Activated CD8-positive, alpha-beta memory T cell treated with anti-CD3 and anti-CD28 coated beads for 36 hours (primary cell): ENCODE data around the gene SUSD5. TPM values are rescaled to one million over a fixed set of nuclear protein-coding genes. Genes with fewer than 3 reads are reported as not detected.
"Not testable (repeated sequence)": the region's sequence is repeated elsewhere in the genome, so short reads cannot be mapped to it uniquely, and the experiment has no call there.

Experiments
- CTCF ChIA-PET: fragments of 350-600 bp; sonication (Branson Sonifier 250); formaldehyde crosslinking; loops from one replicate; lab custom pipeline; 2021; ENCODE audit warnings: antibody characterized with exemption; lab: Charles Lee
- POLR2A ChIA-PET: fragments of 350-600 bp; sonication (Branson Sonifier 250); formaldehyde crosslinking; loops from one replicate; lab custom pipeline; 2021; ENCODE audit warnings: antibody characterized with exemption; lab: Charles Lee
- total RNA-seq, 2 experiments: library from RNA; stranded (reverse); gene quantifications; one replicate each; pipeline ENCODE4 v1.2.3, GENCODE V29; 2021

SUSD5 gene
- total RNA-seq, 2 experiments from 2014 or later, result not detected

DNA sequence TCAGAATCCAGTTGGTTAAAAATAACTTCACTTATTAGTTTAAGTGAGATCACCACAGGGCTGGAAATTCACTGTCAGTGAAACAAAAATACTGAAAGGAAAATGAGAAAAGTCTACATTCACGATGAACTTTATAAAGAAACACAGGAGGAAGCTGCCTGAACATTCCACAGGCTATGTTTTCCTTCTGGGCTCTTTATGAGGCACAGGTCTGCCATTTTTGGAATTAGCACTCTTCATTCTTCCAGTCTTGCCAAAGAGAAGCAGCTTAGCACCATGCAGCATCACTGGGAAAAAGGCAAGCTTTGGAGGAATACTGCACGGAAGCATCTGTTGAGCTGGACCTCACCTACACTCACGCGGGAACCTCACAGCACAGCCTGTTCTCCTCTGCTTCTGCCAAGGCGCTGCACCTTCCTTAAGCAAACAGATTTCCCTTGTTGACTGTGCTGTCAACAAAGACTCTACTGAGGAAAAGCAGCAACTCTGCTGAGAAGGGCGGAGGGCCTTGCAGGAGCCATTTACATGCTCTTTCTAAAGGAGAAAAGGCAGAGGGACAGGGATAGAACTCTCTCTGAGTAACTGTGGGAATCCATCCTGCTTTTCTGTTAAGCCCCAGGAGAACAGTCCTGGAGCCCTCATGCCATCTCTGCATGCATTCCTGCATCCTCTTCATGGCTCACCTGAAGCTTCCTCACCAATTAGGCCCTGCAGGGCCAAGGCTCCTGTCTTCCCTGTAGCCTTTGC lies 15.7 kb downstream of the SUSD5 start:
- ChIA-PET POLR2A (no interaction called here), CTCF (no interaction called here)

DNA sequence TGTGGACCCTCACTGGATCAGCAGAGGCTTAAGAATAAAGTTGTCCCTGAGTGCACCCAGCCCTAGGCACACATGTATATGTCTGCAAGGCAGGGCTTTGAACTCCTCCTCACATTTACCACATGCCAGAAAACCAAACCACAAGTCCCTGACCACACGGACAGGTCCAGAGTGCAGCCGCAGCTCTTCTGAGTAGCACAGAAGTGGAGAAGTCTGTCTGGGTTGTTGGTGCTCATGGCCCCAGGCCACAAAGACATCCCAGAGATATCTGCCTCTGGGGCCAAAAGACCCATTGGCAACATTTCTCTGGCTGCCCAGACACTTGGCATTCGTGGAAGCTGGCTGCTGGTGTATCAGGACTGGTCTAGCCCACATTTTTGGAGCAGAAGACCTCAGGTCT lies 17.4 kb downstream of the SUSD5 start:
- ChIA-PET CTCF (no interaction called here), POLR2A (no interaction called here)

DNA sequence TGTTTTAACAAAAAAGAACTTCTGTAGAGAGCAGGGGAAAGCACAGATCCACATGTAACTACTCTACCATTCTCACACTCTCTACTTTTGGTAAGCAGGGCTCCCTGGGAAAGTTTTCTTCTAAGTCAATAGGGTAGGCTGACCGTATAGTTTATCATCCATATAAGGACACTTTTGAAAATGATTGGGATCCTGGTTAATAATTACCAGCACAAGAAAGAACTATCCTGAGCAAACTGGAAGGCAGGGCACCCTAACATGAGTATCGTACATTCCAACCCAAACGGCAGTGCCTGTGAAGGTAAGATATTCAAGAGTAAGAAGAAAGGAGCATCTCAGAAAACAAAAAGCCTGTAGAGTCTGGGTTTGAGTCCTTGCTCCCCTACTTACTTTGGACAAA lies 22.1 kb downstream of the SUSD5 start:
- CTCF ChIA-PET, result interaction anchor here (0.9 kb wide), 1 partner anchor 16 kb away, joined by 3 read pairs; no protein-coding TSS in a partner anchor
- POLR2A ChIA-PET, result no interaction called here

DNA sequence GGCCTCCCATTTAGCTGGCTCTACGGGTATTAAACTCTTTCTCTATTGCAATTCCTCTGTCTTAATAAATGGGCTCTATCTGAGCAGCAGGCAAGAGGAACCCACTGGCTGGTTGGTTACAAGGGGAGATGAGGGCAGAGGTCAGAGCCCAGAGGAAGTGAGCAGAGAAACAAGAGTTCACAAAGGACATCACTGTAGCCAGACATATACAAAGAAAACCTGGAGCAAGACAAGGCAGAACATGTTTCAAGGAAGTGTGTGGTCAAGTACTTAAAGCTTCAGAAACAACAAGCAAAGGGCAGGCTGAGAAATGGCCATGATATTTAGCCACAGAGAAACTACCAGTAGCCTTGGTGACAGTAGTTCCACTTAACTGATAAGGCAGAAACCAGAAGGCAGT lies 24.3 kb downstream of the SUSD5 start:
- POLR2A ChIA-PET, result no interaction called here
- CTCF ChIA-PET, result no interaction called here

DNA sequence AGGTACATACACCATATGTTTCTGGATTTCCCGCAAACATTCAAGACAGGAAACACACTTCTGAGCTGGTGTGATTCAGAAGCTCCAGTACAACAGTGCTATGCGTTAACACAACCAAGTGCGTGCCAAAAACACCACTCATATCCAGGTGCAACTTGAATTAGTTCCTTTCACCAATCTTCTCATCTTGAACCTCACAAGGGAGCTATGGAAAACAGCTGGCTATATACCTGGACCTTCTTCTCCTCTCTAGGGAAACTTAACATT lies 31.3 kb downstream of the SUSD5 start:
- ChIA-PET CTCF (no interaction called here), POLR2A (no interaction called here)

DNA sequence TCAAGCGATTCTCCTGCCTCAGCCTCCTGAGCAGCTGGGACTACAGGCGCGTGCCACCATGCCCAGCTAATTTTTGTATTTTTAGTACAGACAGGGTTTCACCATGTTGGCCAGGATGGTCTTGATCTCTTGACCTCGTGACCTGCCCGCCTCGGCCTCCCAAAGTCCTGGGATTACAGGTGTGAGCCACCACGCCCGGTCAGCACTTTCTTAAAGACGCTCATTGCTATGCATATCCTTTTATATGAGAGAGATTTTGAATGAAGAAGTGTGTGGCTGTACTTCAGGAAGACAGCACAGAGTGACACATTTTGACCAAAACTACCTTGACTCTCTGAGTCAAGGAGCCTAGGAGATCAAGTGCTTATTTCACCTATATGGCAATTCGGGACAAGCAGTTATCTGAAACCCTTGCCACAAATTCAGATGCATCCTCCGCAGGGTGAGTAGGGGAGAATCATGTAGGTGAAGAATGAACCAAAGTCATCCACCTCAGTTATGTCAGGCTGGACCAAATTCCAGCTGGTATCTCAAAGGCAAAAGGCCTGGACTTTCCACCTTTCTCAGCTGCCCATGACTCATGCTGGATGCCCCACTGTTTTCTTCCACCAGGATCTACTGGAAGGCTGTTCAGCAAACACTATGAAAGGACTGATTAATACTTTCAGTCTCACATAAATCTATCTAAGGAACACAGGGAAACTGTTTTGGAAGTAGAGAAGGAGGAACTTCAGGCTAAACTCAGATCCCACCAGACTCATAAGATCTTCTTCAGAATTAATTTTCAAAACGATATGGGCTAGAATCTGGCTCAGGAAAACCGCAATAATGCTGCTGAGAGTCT lies 31.9 kb downstream of the SUSD5 start:
- ChIA-PET CTCF (no interaction called here), POLR2A (no interaction called here)

DNA sequence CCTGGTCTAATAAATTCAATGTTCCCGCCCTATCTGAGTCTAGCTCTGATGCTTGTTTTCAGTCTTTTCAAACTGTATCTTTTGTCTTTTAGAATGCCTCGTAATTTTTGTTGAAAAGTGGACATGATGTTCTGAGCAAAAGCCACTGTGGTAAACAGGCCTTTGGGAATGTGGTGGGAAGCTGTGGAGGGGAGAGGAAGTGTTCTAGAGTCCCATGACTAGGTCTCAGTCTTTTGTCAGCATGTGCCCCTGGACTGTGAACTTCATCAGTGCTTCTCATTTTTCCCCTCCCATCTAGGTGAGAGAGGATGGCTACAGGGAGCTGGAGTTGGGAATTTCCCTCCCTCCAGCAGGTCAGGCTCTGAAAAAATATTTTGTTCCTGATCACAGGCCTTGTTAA lies 33.7 kb downstream of the SUSD5 start:
- POLR2A ChIA-PET, result no interaction called here
- CTCF ChIA-PET, result no interaction called here

DNA sequence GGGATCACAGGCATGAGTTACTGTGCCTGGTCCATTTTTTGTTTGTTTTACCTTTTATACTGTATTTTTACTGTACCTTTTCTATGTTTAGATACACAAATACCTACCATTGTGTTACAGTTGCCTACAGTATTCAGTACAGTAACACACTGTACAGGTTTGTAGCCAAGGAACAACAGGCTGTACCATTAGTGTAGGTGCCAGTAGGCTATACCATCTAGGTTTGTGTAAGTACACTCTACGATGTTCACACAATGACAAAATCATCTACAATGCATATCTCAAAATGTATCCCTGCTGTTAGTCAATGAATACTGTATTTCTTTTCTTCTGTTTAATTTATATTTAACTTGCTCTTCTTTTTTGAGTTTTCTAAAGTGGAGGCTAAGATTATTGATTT lies 37.0 kb downstream of the SUSD5 start:
- CTCF ChIA-PET, result not testable (repeated sequence)

DNA sequence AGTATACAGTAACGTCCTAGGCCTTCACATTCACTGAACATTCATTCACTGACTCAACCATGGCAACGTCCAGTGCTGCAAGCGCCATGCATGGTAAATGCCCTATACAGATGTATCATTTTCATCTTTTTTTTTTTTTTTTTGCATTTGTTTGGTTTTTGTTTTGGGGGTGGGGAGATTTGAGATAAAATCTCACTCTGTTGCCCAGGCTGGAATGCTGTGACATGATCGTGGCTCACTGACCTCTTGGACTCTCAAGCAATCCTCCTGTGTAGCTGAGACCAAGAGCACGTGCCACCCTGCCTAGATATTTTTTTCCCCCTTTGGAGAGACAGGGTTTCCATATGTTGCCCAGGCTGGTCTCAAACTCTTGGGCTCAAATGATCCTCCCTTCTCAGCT lies 37.4 kb downstream of the SUSD5 start:
- ChIA-PET CTCF (interaction anchor here (1.0 kb wide), 1 partner anchor 16 kb away, joined by 3 read pairs; no protein-coding TSS in a partner anchor), POLR2A (no interaction called here)

More for the DNA sequence above, 37.0 kb downstream of the SUSD5 start:
- POLR2A ChIA-PET, result not testable (repeated sequence)

DNA sequence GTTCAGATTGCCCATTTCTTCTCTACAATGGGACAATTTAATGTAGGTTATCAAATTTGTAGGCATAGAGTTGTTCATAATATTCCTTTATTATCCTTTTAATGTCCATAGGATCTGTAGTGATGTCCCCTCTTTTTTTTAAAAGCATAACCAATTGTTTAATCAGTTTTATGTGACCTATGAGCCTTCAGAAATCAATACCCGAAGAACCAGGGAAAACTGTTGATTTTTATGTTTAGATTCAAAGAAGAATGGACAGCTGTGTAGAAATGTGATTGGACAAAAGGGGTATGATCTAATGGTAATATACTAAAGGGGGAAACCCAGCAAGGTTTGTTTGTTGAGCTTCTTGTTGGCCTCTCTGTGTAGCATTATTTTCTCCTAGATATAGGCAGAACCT lies 39.5 kb downstream of the SUSD5 start:
- POLR2A ChIA-PET, result no interaction called here
- CTCF ChIA-PET, result interaction anchor here (2.0 kb wide), 1 partner anchor 12 kb away, joined by 5 read pairs; no protein-coding TSS in a partner anchor

DNA sequence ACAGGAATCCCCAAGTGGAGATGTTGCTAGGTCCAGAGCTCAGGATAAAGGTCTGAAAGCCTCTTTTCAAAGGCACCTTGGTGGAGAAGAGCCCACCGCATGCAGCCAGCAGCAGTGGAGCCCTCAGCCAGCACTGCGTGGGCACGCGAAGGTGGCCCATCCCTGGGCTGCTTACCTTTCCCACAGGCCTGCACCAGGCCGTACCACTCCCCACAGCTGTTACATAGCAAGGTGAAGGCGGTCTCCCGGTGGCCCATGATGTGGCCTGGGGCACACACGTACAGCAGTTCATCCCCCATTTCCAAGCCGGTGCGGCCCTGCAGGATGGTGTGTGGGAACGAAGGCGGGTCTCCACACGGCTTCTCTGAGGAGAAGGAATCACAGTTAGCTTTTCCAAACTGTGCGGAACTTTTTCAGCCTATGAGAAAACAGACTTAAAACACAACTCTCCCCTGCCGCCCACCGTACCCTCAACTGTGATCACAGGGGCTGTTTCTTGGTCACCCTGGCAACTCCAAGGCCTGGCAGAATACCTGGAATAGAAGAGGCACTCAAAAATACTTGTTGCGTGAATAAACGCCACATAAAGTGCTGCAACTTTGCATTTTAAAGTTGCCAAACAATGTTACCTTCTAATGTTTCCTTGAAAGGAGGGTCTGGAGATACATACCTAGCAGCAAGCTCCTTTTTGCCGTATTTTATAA lies 43.7 kb downstream of the SUSD5 start:
- CTCF ChIA-PET, result no interaction called here
- POLR2A ChIA-PET, result no interaction called here

DNA sequence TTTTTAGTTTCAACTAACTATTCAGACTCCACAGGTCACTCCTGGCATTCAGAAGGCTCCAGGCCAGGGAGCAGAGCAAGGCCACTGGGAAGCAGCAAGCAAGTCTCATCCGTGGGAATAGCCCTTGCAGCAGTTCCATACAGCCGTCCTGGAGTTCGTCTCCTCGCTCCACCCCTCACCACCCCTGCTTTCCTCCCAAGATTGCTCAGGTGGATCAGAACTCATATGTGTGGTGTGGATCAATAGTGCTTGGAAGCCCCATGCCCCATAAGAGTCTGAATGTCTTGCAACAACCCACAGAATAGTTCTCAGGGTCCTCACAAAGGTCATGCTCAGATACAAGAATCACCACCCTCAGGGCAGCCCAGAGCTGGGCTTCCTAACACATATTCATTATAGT lies 44.5 kb downstream of the SUSD5 start:
- ChIA-PET CTCF (no interaction called here), POLR2A (no interaction called here)

DNA sequence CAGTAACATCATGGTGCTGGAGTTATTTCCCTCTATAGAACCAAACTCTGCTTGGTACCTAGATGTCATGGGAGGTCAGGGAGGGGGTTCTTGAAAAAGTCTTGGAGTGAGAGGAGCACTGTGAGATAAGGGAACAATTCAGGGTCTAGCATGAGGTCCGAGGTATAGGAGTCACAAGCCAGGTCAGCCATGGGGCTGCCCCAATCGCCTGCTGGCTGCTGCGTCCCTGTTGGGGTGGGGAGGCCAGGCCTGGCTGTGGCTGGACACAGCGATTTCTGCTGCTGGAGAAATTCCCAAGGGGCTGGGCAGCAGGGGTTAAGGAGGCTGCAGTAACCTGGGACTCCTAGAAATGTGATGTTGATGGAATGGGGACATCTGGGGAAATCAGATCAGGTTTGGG lies 44.9 kb downstream of the SUSD5 start:
- ChIA-PET POLR2A (no interaction called here), CTCF (no interaction called here)

DNA sequence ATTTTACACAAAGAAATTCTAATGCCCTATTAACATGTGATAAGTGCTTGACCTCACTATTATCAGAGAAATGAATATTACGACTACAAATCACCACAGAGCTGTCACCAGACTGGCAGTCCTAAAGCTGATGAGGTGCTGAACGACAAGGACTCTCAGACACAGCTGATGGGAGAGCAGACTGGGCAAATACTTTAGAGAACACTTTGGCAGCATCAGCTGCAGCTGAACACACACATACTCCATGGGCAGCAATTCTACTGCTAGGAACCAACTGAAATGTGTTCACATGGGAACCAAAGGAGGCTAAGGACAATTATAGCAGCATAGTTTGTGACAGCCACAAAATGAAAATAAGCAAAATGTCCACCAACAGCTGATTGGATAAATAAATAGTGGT lies 45.5 kb downstream of the SUSD5 start:
- CTCF ChIA-PET, result no interaction called here
- POLR2A ChIA-PET, result no interaction called here

DNA sequence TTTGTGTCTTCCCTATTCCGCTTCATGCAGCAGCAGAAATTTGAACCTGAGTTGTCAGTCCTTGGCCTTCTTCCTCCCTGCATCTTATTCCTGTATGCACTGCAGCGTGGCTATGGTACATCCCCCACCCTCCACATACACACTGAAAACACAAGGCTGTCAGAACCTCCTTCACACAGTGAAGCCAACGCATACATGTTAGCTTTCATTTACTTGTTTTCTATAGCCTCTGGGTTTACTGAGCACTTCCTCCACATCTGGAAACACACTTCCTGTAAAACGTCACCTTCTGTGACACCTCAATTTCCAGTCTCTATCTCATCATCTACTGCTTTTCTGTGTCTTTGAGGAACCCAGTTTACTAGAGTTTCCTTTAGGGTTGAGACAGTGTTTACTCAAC lies 47.0 kb downstream of the SUSD5 start:
- POLR2A ChIA-PET, result interaction anchor here (0.6 kb wide), 1 partner anchor 31 kb away, joined by 3 read pairs; no protein-coding TSS in a partner anchor
- CTCF ChIA-PET, result no interaction called here

DNA sequence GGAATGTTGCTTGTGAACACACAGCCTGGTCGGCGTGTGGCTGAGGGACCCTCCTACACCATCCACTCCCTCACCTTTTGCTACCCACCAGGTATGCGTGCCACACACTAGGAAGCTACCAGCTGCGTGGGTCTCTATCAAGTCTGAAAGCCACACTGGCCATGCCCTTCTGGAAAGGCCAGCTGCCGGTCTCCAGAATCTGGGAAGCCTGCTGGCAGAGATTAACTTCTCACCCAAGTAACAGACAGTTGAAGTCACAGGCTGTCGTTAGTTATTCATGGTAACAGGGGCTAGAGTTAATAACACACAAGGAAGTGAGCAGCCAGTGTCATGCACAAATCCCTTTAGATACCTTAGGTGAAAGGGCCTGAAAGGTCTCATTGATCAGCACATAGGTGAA lies 48.1 kb downstream of the SUSD5 start:
- ChIA-PET POLR2A (no interaction called here), CTCF (no interaction called here)

DNA sequence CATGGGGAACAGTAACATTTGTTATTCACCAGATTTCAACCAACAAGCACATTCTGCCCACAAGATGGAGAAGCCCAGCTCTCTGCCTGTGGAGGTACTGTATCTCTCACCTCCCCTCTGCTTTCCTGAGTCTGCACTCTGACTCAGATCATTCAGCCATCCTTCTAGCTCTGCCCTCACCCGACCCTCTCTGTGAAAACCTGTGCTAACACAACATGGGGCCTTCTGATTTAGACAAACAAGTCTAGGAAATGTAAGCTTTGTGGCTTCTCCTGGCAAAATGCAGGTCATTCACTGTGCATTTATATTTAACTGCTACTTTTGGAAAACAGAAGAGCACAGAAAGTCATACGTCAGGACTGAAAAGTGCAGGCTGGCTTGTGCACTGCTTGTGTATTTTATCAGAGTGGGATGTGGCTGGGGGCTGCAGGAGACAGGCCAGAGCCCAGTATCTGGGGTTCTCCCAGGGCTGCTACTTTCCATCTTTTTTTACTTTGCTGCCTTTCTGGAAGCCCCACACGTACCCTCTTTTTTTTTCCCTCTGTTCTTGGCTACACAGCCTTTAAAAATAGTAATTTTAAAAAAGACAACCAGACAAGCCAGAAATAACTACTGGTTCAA lies 50.8 kb downstream of the SUSD5 start:
- POLR2A ChIA-PET, result no interaction called here
- CTCF ChIA-PET, result interaction anchor here (0.6 to 1.0 kb wide), 3 partner anchors 11 to 513 kb away, joined by 3 to 5 read pairs (median 3); no protein-coding TSS in a partner anchor

DNA sequence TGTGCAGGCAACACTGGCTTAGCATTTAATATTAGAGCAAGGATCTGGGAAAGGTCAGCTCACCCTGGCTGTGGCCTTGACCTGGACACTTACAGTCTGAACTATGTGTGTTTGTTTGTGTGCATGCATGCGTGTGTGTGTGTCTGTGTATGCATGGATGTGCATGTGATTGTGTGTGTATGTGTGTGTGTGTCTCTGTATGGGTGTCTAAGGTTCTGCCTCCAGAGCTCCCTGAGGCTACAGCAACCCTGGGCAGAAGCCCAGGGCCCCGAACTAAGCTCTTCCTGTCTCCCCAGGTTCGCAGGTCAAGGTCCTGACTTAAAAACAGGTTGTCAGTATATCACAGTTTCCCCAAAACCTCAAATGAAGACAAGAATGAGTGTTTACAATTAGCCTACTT lies 51.3 kb downstream of the SUSD5 start:
- POLR2A ChIA-PET, result no interaction called here

DNA sequence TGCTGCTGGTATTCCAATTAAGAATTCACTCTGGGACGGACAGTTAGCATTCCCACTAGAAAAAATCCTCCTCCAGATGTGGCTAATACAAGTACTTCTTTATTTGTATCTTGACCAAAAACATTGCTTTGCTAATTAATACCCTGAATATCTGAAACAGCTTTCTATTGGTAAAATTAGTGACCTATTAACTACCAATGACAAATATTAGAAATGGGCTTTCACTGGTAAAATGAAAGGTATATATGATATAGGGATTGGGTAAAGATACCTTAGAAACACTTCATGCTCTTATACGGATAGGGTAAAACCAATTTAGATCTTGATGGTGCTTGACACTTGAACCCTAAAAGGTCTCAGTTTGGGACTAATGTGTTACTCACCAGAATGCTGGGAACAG lies 52.5 kb downstream of the SUSD5 start:
- ChIA-PET POLR2A (no interaction called here), CTCF (no interaction called here)

More for the DNA sequence above, 51.3 kb downstream of the SUSD5 start:
- CTCF ChIA-PET, result interaction anchor here (0.6 to 1.0 kb wide), 3 partner anchors 11 to 513 kb away, joined by 3 to 5 read pairs (median 3); no protein-coding TSS in a partner anchor

DNA sequence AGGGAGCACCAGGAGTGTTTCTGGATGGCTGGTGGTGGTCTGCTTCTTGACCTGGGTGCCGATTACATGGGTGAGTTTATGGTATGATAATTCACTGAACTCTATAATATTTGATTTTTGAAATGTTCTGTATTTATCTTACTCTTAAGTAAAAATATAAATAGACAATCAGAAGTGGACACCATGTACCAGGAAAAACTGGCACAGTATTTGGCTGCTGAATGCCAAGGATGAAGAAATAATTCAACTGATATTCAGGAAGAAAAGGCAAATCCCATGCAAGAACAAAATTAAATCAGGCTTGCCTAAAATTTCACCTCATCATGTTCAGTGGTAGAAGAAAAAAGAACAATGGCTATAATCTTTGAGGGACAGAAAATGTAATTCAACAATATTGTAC lies 53.2 kb downstream of the SUSD5 start:
- POLR2A ChIA-PET, result no interaction called here
- CTCF ChIA-PET, result no interaction called here
